Measurements from ENCODE around the gene PARVB.

PARVB gene

DNA sequence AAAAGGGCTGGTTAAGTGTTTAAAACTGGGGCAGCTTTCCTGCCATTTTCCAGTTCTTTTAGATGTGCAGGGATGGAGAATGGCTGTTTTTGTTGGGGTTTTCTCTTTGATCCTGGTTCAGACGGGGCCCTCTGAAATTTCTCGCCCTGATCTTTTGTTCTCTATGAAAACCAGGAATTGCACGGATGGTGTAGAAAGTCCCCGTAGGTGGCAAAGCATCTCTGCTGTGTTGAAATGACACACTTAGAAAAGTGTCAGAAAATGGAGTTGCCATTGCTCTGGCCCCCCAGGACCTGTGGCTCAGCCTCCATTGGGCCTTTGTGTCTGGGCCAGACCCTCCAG is 63.0 kb downstream of the PARVB start:
- DNase-seq (ENCODE audit: low read depth, low spot score): no peak

DNA sequence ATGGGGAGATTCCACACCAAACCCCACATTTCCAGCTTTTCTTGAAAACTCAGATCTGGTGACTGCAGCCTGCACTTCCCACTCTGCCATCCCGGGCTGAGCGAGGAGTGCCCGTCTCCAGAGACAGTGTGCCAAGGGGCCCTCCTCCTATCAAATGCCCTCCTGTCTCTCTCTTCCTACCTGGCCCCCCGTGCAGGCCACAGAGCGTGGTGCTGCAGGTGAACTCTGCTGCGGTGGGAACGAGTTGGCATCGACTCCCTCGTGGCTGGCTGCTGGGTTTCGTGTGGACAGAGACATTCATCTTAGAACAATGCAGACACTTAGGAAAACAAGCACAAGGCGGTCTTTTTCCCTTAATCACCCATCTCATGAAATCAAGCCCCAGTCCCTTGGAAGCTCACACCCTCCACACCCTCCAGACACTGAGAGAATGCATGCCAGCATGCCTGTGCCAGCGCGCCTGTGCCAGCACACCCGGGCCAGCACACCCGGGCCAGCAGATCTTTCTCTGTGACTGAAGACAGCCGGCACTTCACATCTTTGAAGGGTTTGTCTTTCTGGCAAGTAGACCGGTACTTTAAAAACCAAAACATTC is 65.0 kb downstream of the PARVB start:
- DNase-seq (ENCODE audit: low read depth, low spot score): no peak

GRCh38 chr22:44089717-44090570 is 65.8 kb downstream of the PARVB start:
- no peak for DNase-seq (ENCODE audit: low read depth, low spot score)

- DNase-seq (ENCODE audit: low read depth, low spot score): no peak
Measured at GRCh38 chr22:44090571-44090905, 66.4 kb downstream of the PARVB start.

- no peak for DNase-seq (ENCODE audit: low read depth, low spot score)
Measured at GRCh38 chr22:44091021-44091721, 67.1 kb downstream of the PARVB start.

DNA sequence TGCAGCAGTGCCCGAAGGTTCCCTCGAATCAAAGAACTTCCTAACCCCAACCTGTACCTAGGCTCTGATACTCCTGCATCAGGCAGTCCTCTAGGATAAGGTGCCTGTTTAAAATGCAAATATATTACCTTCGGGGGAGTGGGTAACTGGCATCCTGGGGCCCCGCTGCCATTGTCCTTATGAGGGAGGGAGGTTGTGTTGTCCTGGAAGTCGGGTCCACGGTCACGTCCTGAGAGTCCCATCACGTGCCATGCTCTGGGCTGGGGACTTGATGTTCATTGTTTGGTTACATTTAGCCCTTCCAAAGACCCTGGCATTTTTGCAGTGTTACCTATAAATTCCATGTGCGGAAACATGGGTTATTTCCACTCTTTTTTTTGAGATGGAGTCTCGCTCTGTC is 67.6 kb downstream of the PARVB start:
- DNase-seq (ENCODE audit: low read depth, low spot score): no peak

DNA sequence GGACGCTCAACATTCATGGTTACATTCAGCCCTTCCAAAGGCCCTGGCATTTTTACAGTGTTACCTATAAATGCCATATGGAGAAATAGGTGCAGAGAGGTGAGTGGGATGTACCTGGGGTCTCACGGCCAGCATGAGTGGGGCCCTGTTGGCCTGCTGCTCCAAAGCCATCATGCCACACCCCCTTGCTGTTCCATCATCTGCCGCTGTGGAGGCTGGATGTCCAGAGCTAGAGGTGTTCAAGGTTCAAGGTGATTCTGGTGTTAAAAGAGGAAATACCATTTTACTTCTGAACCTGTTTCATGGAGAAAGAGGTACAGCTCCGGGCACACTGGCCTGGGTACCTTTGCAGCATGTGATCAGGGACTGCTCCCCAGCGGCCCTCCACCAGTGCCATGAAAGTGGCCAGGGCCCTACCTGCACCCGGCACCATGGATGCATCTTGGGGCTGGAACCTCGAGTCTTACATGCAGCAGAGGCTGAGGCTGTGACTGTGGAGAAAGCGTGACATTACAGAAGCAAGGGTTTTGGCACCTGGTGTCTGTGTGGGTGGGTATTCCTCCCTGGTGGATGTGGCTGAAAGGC is 68.6 kb downstream of the PARVB start:
- no peak for DNase-seq (ENCODE audit: low read depth, low spot score)

DNA sequence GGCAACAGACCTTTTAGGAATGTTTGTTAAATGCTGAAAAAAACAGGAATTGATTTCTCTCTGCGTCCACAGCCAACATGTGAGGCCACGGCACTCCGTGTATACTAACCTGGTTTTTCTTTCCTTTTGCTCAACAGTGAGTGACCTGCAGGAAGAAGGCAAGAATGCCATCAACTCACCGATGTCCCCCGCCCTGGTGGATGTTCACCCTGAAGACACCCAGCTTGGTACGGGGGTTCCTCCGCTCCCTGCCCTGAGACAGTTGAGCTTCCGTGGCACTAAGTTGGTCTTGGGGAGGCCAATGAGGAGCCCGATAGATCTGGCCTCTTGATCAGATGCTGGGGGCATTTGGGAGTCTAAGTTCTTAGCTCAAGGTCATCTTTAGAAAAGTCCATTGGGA is 69.7 kb downstream of the PARVB start:
- DNase-seq (ENCODE audit: low read depth, low spot score): no peak

DNA sequence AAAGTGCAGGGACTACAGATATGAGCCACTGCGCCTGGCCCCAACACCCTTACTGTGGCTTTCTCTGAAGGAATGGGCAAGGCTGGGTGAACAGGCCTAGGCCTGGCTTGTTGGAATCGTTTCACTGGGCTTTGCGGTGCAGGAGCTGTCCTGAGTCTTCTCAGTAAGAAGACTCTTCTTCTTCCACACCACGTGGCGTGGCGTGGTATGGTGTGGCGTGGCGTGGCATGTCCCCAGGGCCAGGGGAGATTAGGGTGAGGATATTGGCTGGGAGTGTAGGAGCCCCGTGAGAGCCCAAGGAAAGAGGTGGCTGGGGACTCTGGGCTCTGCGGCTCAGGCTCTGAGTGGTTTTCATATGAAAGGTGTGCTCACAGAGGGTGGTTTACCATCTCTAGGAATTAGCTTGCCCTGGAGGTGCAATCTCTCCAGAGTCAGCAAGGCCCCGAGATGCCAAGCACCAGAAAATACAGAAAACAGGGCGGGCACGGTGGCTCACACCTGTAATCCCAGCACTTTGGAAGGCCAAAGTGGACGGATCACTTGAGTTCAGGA is 70.7 kb downstream of the PARVB start:
- no peak for DNase-seq (ENCODE audit: low read depth, low spot score)

- no peak for DNase-seq (ENCODE audit: low read depth, low spot score)
Measured at GRCh38 chr22:44096736-44097135, 72.6 kb downstream of the PARVB start.

- DNase-seq (ENCODE audit: low read depth, low spot score): no peak
Measured at GRCh38 chr22:44097263-44098020, 73.3 kb downstream of the PARVB start.

- no peak for DNase-seq (ENCODE audit: low read depth, low spot score)
Measured at GRCh38 chr22:44098021-44098739, 74.1 kb downstream of the PARVB start.

DNA sequence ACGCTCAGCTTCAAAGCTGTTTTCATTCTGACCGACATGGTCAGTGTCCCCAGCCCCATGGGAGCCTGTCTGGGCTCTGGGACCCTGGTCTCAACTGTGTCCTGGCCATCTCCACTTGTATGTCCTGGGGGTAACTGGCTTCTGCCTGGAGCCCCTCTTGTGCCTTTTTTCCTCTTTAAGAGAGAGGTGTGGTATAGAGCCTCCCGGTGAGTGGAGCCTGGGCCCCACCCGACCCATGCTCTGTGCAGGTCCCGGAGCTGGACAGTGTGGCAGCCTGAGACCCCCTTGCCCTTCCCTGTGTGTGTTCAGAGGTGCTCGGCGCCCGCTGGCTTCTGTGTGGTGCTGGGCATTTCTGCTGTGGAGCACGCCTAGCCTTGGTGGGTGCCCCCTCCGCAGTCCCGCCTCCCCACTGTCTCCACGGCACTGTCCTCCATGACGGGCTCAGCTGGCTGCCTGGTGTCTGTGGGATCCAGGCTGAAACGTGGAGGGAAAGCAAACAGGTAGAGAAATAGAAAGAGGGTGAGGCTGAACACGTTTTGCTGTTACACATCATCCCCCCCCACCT is 74.9 kb downstream of the PARVB start:
- no peak for DNase-seq (ENCODE audit: low read depth, low spot score)

- DNase-seq (ENCODE audit: low read depth, low spot score): no peak
Measured at GRCh38 chr22:44099696-44100095, 75.6 kb downstream of the PARVB start.

GRCh38 chr22:44100411-44100810 is 76.3 kb downstream of the PARVB start:
- no peak for DNase-seq (ENCODE audit: low read depth, low spot score)

DNA sequence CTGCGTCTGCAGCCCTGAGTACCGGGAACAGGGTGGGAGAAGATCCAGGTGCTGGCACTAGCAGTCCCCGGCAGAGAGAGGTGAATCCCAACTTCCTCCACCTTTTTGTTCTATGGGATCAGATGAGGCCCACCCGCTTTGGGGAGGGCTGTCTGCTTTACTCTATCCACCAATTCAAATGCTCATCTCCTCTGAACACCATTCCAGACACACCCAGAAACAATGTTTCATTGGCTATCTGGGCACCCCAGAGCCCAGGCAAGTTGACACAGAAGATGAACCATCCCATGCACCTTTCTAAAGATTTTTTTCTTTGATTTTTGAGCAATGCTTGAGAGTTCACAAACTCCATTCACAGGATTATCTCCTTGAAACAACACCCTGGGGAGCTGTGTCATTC is 78.0 kb downstream of the PARVB start:
- DNase-seq (ENCODE audit: low read depth, low spot score): no peak

GRCh38 chr22:44102856-44103255 is 78.8 kb downstream of the PARVB start:
- DNase-seq (ENCODE audit: low read depth, low spot score): no peak

- no peak for DNase-seq (ENCODE audit: low read depth, low spot score)
Measured at GRCh38 chr22:44103735-44104480, 79.8 kb downstream of the PARVB start.

DNA sequence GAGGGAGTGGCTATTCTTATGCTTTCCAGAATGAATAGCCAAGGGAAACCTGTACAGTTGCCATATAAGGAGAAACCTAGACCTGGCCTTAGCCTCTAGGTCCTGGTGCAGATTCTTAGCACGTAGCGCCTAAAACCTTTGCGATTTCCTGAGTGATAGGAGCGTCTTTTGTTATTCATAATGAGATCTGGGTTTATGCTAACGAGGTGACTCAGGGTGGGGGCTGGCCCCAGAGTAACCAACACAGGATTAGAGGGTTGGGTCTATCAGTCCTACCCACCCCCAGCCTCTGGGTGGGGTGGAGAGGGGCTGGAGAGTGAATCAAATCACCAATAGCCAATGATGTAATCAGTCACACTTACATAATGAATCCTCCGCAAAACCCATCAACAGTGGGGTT is 83.2 kb downstream of the PARVB start:
- DNase-seq (ENCODE audit: low read depth, low spot score): no peak

- DNase-seq (ENCODE audit: low read depth, low spot score): no peak
Measured at GRCh38 chr22:44108076-44108475, 84.0 kb downstream of the PARVB start.

Data from brain pericyte (primary cell).